Left lobe of liver (tissue), 2 donors: ENCODE data around the gene MDN1. TPM values are rescaled to one million over a fixed set of nuclear protein-coding genes. Genes with fewer than 3 reads are reported as not detected.

Experiments
- ATAC-seq: fragments of 200-7000 bp; cut with Tn5 transposase; one replicate; pipeline ENCODE4 v1.9.1; 2020; ENCODE audit warnings: mild to moderate bottlenecking, moderate library complexity
- DNase-seq: peaks from one replicate; pipeline ENCODE4 v3.0.0-alpha.2; 2020; ENCODE audit warnings: low spot score
- total RNA-seq: library from RNA; stranded (reverse); gene quantifications from one replicate; pipeline ENCODE4 v1.2.1, GENCODE V29; 2021
- donor health status: DM: no; HTN: no; CAD: no; lungs with moderate emphysema.
- donor health status: DM: no; HTN: yes; CAD: no.

Gene MDN1
- total RNA-seq, 1 donor from 2014 or later, result 35.1 TPM

DNA sequence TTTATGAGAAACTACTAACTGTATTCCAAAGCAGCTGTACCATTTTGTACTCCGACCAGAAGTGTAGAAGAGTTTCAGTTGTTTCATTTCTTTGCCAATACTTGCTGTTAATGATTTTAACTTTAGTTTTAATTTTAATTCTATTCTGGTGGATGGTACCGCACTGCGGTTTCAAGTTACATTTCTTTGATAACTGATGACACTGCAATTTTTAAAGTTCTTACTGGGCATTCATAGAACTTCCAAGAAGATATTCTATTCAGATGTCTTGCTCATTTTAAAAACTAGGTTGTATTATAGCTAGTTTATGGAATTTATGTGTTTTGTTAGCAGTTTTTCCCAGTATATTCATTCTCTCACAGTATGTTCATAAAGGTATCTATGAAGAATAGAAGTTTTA lies 117.2 kb downstream of the MDN1 start:
- no peak for ATAC-seq
- DNase-seq, result no peak

DNA sequence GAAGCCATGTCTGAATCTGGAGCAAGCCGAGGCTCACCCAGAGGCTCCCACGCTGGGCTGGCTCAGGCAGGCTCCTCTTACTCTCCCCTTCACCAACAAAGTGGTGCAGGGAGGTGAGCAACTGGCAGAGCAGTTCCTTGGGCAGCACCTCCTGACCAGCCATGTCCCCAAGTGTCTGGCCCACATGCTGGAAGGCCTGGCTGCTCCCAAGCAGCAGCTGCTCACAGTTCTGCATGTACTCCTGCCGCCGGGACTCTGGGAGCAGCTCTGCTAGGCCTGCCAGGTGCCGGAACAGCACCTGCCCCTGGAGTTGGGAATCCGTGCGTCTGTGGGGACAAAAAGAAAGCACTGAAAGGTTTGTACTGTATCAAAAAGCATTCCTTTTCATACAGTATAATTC lies 123.9 kb downstream of the MDN1 start:
- ATAC-seq, result no peak

DNA sequence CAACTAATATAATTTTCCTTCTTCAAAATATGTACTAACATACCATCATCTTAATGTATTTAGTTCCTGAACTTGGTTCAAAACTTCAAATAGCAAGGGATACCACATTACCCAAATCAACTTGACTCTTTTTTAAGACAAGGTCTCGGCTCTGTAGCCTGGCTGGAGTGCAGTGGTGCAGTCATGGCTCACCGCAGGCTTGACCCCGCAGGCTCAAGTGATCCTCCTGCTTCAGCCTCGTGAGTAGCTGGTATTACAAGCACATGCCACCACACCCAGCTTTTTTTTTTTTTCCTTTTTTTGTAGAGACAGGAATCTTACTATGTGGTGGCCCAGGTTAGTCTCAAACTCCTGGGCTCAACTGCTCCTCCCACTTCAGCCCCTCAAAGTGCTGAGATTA lies 125.2 kb downstream of the MDN1 start:
- DNase-seq (no peak), ATAC-seq (no peak)

More for the DNA sequence above, 123.9 kb downstream of the MDN1 start:
- no peak for DNase-seq

DNA sequence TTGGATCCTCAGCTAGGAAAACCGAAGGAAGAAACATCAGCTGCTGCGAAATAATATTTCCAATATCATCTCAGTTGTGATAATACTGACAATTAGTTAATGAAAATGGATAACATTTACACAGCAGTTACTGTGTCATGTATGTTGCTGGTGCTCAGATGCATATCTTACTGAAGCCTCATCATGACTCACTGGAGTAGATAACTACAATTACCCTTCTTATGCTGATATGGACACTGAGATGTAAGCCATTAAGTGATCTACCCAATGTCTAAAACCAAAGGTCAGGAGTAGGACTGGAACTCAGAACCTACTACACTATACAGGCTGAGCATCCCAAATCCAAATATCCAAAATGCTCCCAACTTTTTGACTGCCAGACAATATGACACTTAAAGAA lies 126.4 kb downstream of the MDN1 start:
- no peak for DNase-seq
- ATAC-seq, result no peak

DNA sequence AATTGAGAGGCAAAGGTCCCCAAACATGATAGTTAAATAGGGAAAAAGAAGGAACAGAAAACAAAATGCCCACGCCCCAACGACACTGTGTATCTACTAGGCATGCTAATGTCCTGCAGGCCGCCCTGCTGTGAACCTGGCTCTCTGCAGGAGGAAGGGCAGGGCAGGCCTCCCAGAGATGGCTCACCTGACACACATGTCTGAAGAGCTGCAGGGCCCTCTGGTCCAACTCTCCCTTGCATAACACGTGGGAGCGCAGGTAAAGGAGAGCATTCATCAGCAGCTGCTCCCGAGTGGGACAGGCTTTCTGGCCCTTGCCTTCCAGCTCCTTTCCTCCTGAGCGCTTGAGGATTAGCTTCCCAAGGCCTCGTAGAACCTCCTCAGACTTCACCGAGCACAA lies 127.3 kb downstream of the MDN1 start:
- ATAC-seq, result peak; percentile 22
- no peak for DNase-seq

DNA sequence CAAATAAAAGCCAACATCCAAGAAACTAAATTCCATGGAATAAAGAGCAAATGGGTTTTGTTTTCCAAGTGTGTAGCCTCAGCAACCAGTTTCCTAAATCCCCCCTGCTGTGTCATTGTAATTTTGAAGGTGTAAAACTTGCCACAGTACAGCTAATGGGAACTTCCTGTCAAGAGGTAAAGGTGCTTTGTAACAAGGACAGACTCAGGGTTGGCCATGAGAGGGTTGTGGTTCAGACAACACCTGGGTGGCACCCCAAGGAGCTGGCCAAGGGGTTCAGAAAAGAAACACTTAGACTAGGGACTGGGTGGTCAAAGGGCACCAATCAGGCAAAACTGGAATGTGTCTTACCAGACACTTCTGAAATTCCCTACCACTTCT lies 128.7 kb downstream of the MDN1 start:
- DNase-seq (no peak), ATAC-seq (no peak)

DNA sequence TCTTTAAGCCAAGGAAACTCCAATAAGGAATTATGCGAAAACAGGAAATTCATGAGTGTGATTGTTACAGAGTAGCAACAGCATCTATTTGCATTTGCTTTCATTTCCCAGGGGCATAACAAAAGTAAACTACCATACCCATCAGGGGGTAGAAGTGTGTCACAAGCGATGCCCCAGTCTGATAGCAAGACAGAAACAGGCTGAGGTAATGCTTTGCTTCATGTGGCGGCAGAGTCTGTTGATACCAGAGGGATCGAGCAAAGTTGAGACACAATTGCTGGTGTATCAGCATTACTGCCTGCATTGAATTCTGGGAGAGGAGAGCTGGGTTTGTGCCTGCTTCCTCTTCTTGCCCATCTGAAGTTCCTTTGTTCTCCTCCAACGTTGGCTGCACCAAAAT lies 129.9 kb downstream of the MDN1 start:
- ATAC-seq, result peak; percentile 35

GRCh38 chr6:89688328-89688727 lies 131.3 kb downstream of the MDN1 start:
- ATAC-seq, result no peak
- DNase-seq, result no peak

More for the DNA sequence above, 129.9 kb downstream of the MDN1 start:
- no peak for DNase-seq

GRCh38 chr6:89685311-89685710 lies 134.3 kb downstream of the MDN1 start:
- no peak for ATAC-seq
- DNase-seq, result no peak

- DNase-seq (no peak), ATAC-seq (peak; percentile 23)
Observed at GRCh38 chr6:89682991-89683390, 136.6 kb downstream of the MDN1 start.

DNA sequence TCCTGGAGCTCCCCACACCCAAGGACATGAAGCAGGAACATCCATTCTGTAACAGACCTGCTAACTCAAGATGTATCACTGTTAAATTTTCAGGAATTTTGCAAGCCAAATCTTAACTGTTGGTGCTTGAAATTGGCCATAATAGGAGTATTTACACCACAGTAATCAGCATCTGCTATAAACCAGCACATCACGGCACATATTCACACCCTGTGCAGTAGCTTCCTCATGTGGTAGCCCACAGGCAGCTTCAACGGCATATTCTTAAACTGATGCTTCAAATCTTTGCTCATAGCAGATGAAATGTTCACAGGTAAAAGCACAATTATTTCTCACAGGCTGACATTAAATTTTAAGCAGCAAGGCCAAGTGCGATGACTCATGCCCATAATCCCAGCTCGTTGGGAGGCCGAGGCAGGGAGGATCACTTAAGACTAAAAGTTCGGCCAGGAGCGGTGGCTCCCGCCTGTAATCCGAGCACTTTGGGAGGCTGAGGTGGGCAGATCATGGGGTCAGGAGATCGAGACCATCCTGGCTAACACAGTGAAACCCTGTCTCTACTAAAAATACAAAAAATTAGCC lies 137.5 kb downstream of the MDN1 start:
- ATAC-seq, result no peak

GRCh38 chr6:89680551-89680950 lies 139.0 kb downstream of the MDN1 start:
- ATAC-seq, result no peak
- DNase-seq, result no peak

More for the DNA sequence above, 137.5 kb downstream of the MDN1 start:
- no peak for DNase-seq

GRCh38 chr6:89680150-89680549 lies 139.4 kb downstream of the MDN1 start:
- DNase-seq (no peak), ATAC-seq (no peak)

GRCh38 chr6:89679215-89680120 lies 140.1 kb downstream of the MDN1 start:
- ATAC-seq, result no peak
- DNase-seq, result no peak

DNA sequence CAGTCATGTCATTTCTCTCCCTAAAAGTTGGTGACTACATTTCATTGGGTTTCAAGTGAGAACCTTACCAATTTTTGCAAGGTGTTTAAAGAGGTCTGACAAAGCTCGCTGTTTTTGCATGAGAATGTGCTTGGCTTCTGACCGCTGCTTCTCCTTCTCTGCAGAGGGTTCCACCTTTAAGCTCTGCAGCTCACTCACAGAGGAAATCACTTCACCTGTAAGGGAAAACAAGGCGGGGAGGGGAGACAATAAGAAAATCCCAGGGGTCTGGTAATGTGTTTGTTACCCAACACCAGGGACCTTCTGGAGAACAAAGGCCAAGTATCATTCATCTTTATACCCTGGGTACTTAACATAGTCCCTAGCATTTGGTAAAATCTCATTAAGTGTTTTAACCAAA lies 141.1 kb downstream of the MDN1 start:
- no peak for ATAC-seq
- DNase-seq, result no peak

GRCh38 chr6:89675949-89676748 lies 143.4 kb downstream of the MDN1 start:
- ATAC-seq (peak; percentile 21), DNase-seq (no peak)

GRCh38 chr6:89670935-89671565 lies 148.5 kb downstream of the MDN1 start:
- DNase-seq (no peak), ATAC-seq (no peak)

DNA sequence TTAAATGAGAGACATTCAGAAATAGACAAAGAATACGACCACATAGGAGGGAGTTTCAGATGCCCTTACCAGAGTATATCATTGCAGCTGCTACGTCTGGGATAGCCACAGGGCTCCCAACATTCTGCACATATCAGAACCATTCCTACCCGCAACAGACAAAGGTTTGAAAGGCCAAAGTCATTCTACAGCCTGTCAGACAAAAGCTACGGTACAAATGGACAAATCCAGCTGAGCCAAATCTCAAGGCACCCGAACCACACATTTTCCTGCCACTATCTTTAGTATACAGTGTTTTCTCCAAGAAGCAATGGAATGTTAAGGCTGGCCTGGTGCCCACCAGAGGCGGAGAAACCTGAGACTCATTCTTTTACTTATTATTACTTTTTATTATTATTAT lies 150.6 kb downstream of the MDN1 start:
- no peak for ATAC-seq
- DNase-seq, result no peak

- no peak for DNase-seq
- ATAC-seq, result no peak
Observed at GRCh38 chr6:89667872-89668556, 151.6 kb downstream of the MDN1 start.

DNA sequence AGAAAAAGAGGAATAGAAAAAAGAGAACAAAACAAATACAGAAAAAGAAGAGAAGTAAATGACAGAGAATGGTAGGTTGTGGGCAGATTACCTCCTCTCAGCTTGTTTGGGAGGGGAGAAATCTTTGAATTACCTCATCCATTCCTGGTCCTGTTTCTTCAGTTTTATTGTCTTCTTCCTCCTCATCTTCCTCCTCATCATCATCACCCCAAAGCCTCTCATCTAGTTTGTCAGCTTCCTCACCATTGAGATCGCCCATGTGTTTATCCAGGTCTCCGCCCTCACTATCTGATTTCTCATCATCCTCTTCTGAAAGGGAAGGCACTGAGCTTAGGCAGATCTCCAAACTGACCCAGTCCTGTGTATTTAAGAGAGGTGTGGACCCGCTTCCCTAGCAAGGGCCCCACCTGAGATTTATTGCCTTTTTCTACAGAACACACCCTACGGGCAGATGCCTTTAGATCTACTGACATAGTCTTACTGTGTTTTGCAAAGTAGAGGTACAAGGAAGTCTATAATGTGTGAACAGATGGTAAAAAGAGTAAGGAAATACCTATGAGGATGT lies 156.9 kb downstream of the MDN1 start:
- ATAC-seq, result no peak
- no peak for DNase-seq
